ENCODE measurements around the gene CHMP2B. TPM values are rescaled to one million over a fixed set of nuclear protein-coding genes. Genes with fewer than 3 reads are reported as not detected.
A peak's percentile ranks its signal among the peaks of the same experiment; 100 is the strongest.

The CHMP2B gene
- total RNA-seq, result 10 to 100 TPM; 21.2 to 24.1 TPM

- CTCF ChIA-PET, result no interaction called here
These were observed at the start of gene CHMP2B for GRCh38 chr3:87227104-87227834. Gene CHMP2B, plus strand, starts transcription at chr3:87227309. Its CDS starts 214 bp downstream, at chr3:87227523.

GRCh38 chr3:87179642-87180041 lies 47.5 kb upstream of the CHMP2B start:
- no peak overlapping the region for H3K27ac Mint-ChIP-seq
- ChIA-PET CTCF (interaction anchor here (0.6 kb wide), 1 partner anchor 144 kb away, joined by 3 read pairs; no protein-coding TSS in a partner anchor), POLR2A (no interaction called here)
- DNase-seq, result no peak
- H3K4me1 Mint-ChIP-seq, result no peaks in the 10 kb centered on the region
- H3K27me3 Mint-ChIP-seq, result peaks cover 9% of the 10 kb centered on the region
- no peaks in the 10 kb centered on the region for H3K9me3 Mint-ChIP-seq
- H3K36me3 Mint-ChIP-seq (ENCODE audit: low read depth), result no peaks in the 10 kb centered on the region
- H3K4me3 Mint-ChIP-seq, result no peak overlapping the region

More at GRCh38 chr3:87227104-87227834, at the start of gene CHMP2B:
- POLR2A ChIA-PET, result interaction anchor here (0.7 kb wide), 1 partner anchor 1723 kb away, joined by 3 read pairs; no protein-coding TSS in a partner anchor
- H3K27ac Mint-ChIP-seq, result peak within 1 kb of the TSS; percentile 96
- peaks cover 7% of the 10 kb centered on the region for H3K36me3 Mint-ChIP-seq (ENCODE audit: low read depth)
- H3K27me3 Mint-ChIP-seq, result peaks cover 25% of the 10 kb centered on the region
- peaks cover 26% of the 10 kb centered on the region for H3K4me1 Mint-ChIP-seq
- peak; percentile 91 for DNase-seq
- peak within 1 kb of the TSS; percentile 94 for H3K4me3 Mint-ChIP-seq
- no peaks in the 10 kb centered on the region for H3K9me3 Mint-ChIP-seq

- no peak for DNase-seq
- POLR2A ChIA-PET, result no interaction called here
- no peaks in the 10 kb centered on the region for H3K4me1 Mint-ChIP-seq
- H3K27ac Mint-ChIP-seq, result no peak overlapping the region
- H3K4me3 Mint-ChIP-seq, result no peak overlapping the region
- H3K36me3 Mint-ChIP-seq (ENCODE audit: low read depth), result no peaks in the 10 kb centered on the region
- CTCF ChIA-PET, result no interaction called here
- no peaks in the 10 kb centered on the region for H3K9me3 Mint-ChIP-seq
- peaks cover 7% of the 10 kb centered on the region for H3K27me3 Mint-ChIP-seq
These were observed 45.6 kb upstream of the CHMP2B start for GRCh38 chr3:87181551-87181950.

- no peaks in the 10 kb centered on the region for H3K9me3 Mint-ChIP-seq
- DNase-seq, result no peak
- H3K27me3 Mint-ChIP-seq, result peaks cover 11% of the 10 kb centered on the region
- CTCF ChIA-PET, result no interaction called here
- no peak overlapping the region for H3K27ac Mint-ChIP-seq
- POLR2A ChIA-PET, result no interaction called here
- no peaks in the 10 kb centered on the region for H3K36me3 Mint-ChIP-seq (ENCODE audit: low read depth)
- H3K4me1 Mint-ChIP-seq, result no peaks in the 10 kb centered on the region
- H3K4me3 Mint-ChIP-seq, result no peak overlapping the region
These were observed 45.1 kb upstream of the CHMP2B start for GRCh38 chr3:87182023-87182422.

GRCh38 chr3:87186608-87187159 lies 40.4 kb upstream of the CHMP2B start:
- ChIA-PET POLR2A (no interaction called here), CTCF (interaction anchor here (0.6 kb wide), 1 partner anchor 120 kb away, joined by 3 read pairs; no protein-coding TSS in a partner anchor)
- no peaks in the 10 kb centered on the region for H3K4me1 Mint-ChIP-seq
- no peak for DNase-seq
- H3K9me3 Mint-ChIP-seq, result no peaks in the 10 kb centered on the region
- H3K27ac Mint-ChIP-seq, result no peak overlapping the region
- no peak overlapping the region for H3K4me3 Mint-ChIP-seq
- H3K27me3 Mint-ChIP-seq, result peaks cover 13% of the 10 kb centered on the region
- no peaks in the 10 kb centered on the region for H3K36me3 Mint-ChIP-seq (ENCODE audit: low read depth)

GRCh38 chr3:87191175-87191574 lies 35.9 kb upstream of the CHMP2B start:
- CTCF ChIA-PET, result no interaction called here
- peaks cover 6% of the 10 kb centered on the region for H3K9me3 Mint-ChIP-seq

GRCh38 chr3:87191641-87192040 lies 35.5 kb upstream of the CHMP2B start:
- Mint-ChIP-seq H3K4me1 (no peaks in the 10 kb centered on the region), H3K27ac (no peak overlapping the region), H3K4me3 (no peak overlapping the region), H3K36me3 (ENCODE audit: low read depth) (no peaks in the 10 kb centered on the region), H3K9me3 (peaks cover 9% of the 10 kb centered on the region), H3K27me3 (peaks cover 8% of the 10 kb centered on the region)
- CTCF ChIA-PET, result no interaction called here
- POLR2A ChIA-PET, result no interaction called here
- DNase-seq, result no peak

More at GRCh38 chr3:87191175-87191574, 35.9 kb upstream of the CHMP2B start:
- H3K27ac Mint-ChIP-seq, result no peak overlapping the region
- peaks cover 8% of the 10 kb centered on the region for H3K27me3 Mint-ChIP-seq
- H3K36me3 Mint-ChIP-seq (ENCODE audit: low read depth), result no peaks in the 10 kb centered on the region
- H3K4me1 Mint-ChIP-seq, result no peaks in the 10 kb centered on the region
- POLR2A ChIA-PET, result no interaction called here
- DNase-seq, result no peak
- no peak overlapping the region for H3K4me3 Mint-ChIP-seq

- Mint-ChIP-seq H3K4me1 (no peaks in the 10 kb centered on the region), H3K4me3 (no peak overlapping the region), H3K36me3 (ENCODE audit: low read depth) (no peaks in the 10 kb centered on the region), H3K27ac (no peak overlapping the region), H3K9me3 (peaks cover 9% of the 10 kb centered on the region), H3K27me3 (no peaks in the 10 kb centered on the region)
- CTCF ChIA-PET, result no interaction called here
- POLR2A ChIA-PET, result no interaction called here
- no peak for DNase-seq
These were observed 30.2 kb upstream of the CHMP2B start for GRCh38 chr3:87196879-87197278.

GRCh38 chr3:87197531-87197930 lies 29.6 kb upstream of the CHMP2B start:
- Mint-ChIP-seq H3K36me3 (ENCODE audit: low read depth) (no peaks in the 10 kb centered on the region), H3K9me3 (peaks cover 9% of the 10 kb centered on the region), H3K4me1 (no peaks in the 10 kb centered on the region), H3K27me3 (no peaks in the 10 kb centered on the region), H3K27ac (no peak overlapping the region), H3K4me3 (no peak overlapping the region)
- DNase-seq, result no peak
- ChIA-PET POLR2A (no interaction called here), CTCF (no interaction called here)

GRCh38 chr3:87198774-87199173 lies 28.3 kb upstream of the CHMP2B start:
- Mint-ChIP-seq H3K36me3 (ENCODE audit: low read depth) (no peaks in the 10 kb centered on the region), H3K27me3 (peaks cover under 1% of the 10 kb centered on the region), H3K4me3 (no peak overlapping the region), H3K27ac (no peak overlapping the region), H3K9me3 (peaks cover 9% of the 10 kb centered on the region), H3K4me1 (no peaks in the 10 kb centered on the region)
- CTCF ChIA-PET, result no interaction called here
- no peak for DNase-seq
- POLR2A ChIA-PET, result no interaction called here

GRCh38 chr3:87199628-87200027 lies 27.5 kb upstream of the CHMP2B start:
- Mint-ChIP-seq H3K4me1 (no peaks in the 10 kb centered on the region), H3K36me3 (ENCODE audit: low read depth) (no peaks in the 10 kb centered on the region), H3K4me3 (no peak overlapping the region), H3K9me3 (peaks cover 9% of the 10 kb centered on the region), H3K27me3 (peaks cover 4% of the 10 kb centered on the region), H3K27ac (no peak overlapping the region)
- DNase-seq, result no peak
- CTCF ChIA-PET, result no interaction called here
- POLR2A ChIA-PET, result no interaction called here

GRCh38 chr3:87200060-87200647 lies 27.0 kb upstream of the CHMP2B start:
- no peak overlapping the region for H3K27ac Mint-ChIP-seq
- peaks cover 4% of the 10 kb centered on the region for H3K9me3 Mint-ChIP-seq
- POLR2A ChIA-PET, result no interaction called here
- H3K27me3 Mint-ChIP-seq, result peaks cover 6% of the 10 kb centered on the region
- CTCF ChIA-PET, result no interaction called here
- H3K4me3 Mint-ChIP-seq, result no peak overlapping the region
- H3K4me1 Mint-ChIP-seq, result no peaks in the 10 kb centered on the region
- no peaks in the 10 kb centered on the region for H3K36me3 Mint-ChIP-seq (ENCODE audit: low read depth)
- DNase-seq, result no peak

- H3K36me3 Mint-ChIP-seq (ENCODE audit: low read depth), result no peaks in the 10 kb centered on the region
- no peaks in the 10 kb centered on the region for H3K9me3 Mint-ChIP-seq
- peaks cover 8% of the 10 kb centered on the region for H3K27me3 Mint-ChIP-seq
- no peak overlapping the region for H3K4me3 Mint-ChIP-seq
- ChIA-PET POLR2A (no interaction called here), CTCF (no interaction called here)
- no peak for DNase-seq
- no peaks in the 10 kb centered on the region for H3K4me1 Mint-ChIP-seq
- no peak overlapping the region for H3K27ac Mint-ChIP-seq
These were observed 25.4 kb upstream of the CHMP2B start for GRCh38 chr3:87201727-87202126.

Data from activated CD4-positive, alpha-beta T cell treated with anti-CD3 and anti-CD28 coated beads, Interleukin-2, amount 10 ng/mL, durations not matched to agents 7 days and 5 days (primary cell).